ENCODE data around the gene TTC28. TPM values are rescaled to one million over a fixed set of nuclear protein-coding genes. Genes with fewer than 3 reads are reported as not detected.

The TTC28 gene
- total RNA-seq, 1 donor from 2014 or later, result 46.2 TPM

DNA sequence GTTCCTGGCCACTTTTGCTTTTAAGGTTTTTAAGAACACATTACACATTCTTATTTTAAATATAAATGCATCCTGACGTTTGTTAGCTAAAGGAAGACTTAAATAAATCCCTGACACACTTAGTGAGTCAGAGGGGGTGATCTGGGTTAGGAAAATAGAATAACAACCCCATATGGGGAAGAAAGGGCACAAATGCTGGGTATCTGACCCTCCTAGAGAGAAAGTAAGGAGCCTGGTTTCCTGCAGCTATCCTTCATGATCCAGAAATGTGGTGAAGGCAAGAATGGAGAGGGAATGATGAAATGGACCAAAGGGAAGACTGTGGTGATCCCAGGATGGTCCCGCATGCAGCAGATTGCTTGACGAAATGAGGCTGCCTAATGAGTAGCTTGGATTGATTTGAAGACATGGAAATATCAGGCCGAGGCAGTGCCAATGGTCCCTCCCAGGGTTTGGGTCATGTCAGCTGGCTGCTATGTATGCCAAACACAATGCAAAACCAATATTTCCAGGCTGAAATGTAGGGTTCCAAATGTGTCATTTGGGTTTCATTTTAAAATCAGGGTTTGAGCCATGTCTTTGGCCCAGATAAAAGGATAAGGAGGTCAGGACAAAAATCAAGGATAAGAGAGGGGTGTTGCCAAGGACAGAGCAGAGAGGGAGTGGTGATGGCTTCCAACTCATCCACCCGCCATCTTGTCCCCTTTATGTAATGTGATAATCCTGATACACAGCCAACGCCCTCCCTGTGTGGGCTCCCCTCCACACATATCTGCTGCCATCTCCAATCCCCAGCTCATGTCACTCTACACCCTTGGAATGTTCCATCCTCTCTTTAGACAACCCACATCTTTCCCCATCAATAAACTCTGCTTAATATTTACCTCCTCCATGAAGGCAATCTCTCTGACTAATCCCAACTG lies 625.5 kb downstream of the TTC28 start:
- H3K4me3 Mint-ChIP-seq, result no peak overlapping the region
- peaks cover 2% of the 10 kb centered on the region for H3K27me3 Mint-ChIP-seq (ENCODE audit: insufficient read depth, low read depth)
- no peaks in the 10 kb centered on the region for H3K27me3 ChIP-seq
- no peaks in the 10 kb centered on the region for H3K9me3 ChIP-seq (ENCODE audit: low read depth)
- peaks cover 7% of the 10 kb centered on the region for H3F3A ChIP-seq (ENCODE audit: low read depth)
- H3K9me3 Mint-ChIP-seq, result peaks cover 4% of the 10 kb centered on the region
- H4K20me1 ChIP-seq (ENCODE audit: low read depth), result no peaks in the 10 kb centered on the region
- DNase-seq (ENCODE audit: low spot score), result no peak
- peak overlapping the region; percentile 12 for H3K27ac Mint-ChIP-seq
- H3K9ac ChIP-seq, result no peak overlapping the region
- no peaks in the 10 kb centered on the region for H3K79me2 ChIP-seq (ENCODE audit: low read depth)
- TF ChIP-seq EZH2 (IDR thresholded peaks at IDR 0.05) (no peak), EZH2phosphoT487 (IDR thresholded peaks at IDR 0.05) (no peak)
- TF ChIP-seq, protein P1, sequence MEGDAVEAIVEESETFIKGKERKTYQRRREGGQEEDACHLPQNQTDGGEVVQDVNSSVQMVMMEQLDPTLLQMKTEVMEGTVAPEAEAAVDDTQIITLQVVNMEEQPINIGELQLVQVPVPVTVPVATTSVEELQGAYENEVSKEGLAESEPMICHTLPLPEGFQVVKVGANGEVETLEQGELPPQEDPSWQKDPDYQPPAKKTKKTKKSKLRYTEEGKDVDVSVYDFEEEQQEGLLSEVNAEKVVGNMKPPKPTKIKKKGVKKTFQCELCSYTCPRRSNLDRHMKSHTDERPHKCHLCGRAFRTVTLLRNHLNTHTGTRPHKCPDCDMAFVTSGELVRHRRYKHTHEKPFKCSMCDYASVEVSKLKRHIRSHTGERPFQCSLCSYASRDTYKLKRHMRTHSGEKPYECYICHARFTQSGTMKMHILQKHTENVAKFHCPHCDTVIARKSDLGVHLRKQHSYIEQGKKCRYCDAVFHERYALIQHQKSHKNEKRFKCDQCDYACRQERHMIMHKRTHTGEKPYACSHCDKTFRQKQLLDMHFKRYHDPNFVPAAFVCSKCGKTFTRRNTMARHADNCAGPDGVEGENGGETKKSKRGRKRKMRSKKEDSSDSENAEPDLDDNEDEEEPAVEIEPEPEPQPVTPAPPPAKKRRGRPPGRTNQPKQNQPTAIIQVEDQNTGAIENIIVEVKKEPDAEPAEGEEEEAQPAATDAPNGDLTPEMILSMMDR (IDR thresholded peaks at IDR 0.05), result no peak
- no peak overlapping the region for H3K4me2 ChIP-seq
- peaks cover 23% of the 10 kb centered on the region for H3K4me1 ChIP-seq
- no peak overlapping the region for H2AFZ ChIP-seq (replicated peaks)
- no peak overlapping the region for H3K27ac ChIP-seq
- H3K36me3 ChIP-seq, result no peaks in the 10 kb centered on the region
- H3K4me1 Mint-ChIP-seq, result peaks cover 55% of the 10 kb centered on the region
- H3K36me3 Mint-ChIP-seq, result peaks cover 7% of the 10 kb centered on the region
- no peak overlapping the region for H3K4me3 ChIP-seq

DNA sequence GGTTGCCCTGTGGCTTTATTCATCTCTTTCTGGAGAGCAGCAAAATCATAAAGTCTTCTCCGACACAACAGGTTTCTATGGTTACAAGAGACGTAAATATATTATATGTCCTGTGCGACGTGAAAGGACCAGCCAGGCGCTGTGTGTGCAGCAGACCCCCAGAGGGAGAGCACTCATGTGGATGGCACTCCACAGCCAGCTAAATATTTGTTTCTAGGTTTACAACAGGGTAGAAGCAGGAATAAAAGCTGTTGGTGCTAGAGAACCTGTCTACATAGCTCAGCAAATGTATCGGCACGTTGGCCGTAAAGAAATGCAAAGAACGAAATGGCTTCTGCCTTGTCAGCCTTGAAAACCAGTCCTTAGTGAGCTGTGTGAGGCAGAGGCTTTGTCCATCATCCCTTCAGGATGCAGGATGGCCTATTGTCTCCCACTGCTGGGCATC lies 626.8 kb downstream of the TTC28 start:
- no peak overlapping the region for H3K4me3 ChIP-seq
- TF ChIP-seq EZH2 (IDR thresholded peaks at IDR 0.05) (no peak), EZH2phosphoT487 (IDR thresholded peaks at IDR 0.05) (no peak)
- TF ChIP-seq, protein P1 (IDR thresholded peaks at IDR 0.05), result no peak
- H3K36me3 Mint-ChIP-seq, result peaks cover 7% of the 10 kb centered on the region
- H4K20me1 ChIP-seq (ENCODE audit: low read depth), result no peaks in the 10 kb centered on the region
- H2AFZ ChIP-seq (replicated peaks), result no peak overlapping the region
- peak overlapping the region; percentile 33 for H3K4me2 ChIP-seq
- no peaks in the 10 kb centered on the region for H3K27me3 ChIP-seq
- H3K9ac ChIP-seq, result no peak overlapping the region
- H3K27me3 Mint-ChIP-seq (ENCODE audit: insufficient read depth, low read depth), result peaks cover 2% of the 10 kb centered on the region
- H3K4me1 Mint-ChIP-seq, result peaks cover 68% of the 10 kb centered on the region
- H3F3A ChIP-seq (ENCODE audit: low read depth), result peaks cover 7% of the 10 kb centered on the region
- DNase-seq (ENCODE audit: low spot score), result peak; percentile 48
- H3K79me2 ChIP-seq (ENCODE audit: low read depth), result no peaks in the 10 kb centered on the region
- peak overlapping the region; percentile 96 for H3K27ac Mint-ChIP-seq
- peaks cover 4% of the 10 kb centered on the region for H3K9me3 Mint-ChIP-seq
- no peaks in the 10 kb centered on the region for H3K36me3 ChIP-seq
- H3K27ac ChIP-seq, result peak overlapping the region; percentile 39
- H3K9me3 ChIP-seq (ENCODE audit: low read depth), result no peaks in the 10 kb centered on the region
- peak overlapping the region; percentile 75 for H3K4me3 Mint-ChIP-seq
- H3K4me1 ChIP-seq, result peaks cover 23% of the 10 kb centered on the region

DNA sequence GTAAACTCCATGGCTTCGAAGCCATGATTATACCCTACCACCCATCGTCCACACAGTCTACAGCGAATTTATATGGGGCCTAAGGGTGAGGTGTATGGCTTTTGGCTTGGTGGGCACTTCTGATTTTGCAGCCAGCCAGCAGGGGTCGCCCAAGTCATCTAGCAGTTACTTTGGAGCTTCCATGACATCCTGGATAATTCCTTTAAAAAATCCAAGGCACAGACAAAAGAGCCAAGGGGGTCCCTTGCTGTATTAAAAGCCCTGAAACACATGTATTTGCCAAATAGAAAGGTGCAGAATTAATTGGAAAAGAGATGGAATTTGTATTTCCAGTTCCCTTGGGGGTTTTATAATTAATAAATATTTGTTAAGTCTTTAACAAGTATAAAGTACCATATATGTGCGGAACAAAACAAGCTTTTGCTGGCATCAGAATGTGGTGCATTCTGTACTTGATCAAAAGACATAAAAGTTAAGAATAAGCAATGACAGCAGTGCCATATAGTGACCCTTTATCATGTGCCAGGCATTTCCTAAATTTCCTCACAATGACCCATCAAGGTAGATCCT lies 627.8 kb downstream of the TTC28 start:
- Mint-ChIP-seq H3K4me3 (peak overlapping the region; percentile 42), H3K9me3 (peaks cover 4% of the 10 kb centered on the region), H3K4me1 (peaks cover 74% of the 10 kb centered on the region), H3K27me3 (ENCODE audit: insufficient read depth, low read depth) (peaks cover 2% of the 10 kb centered on the region), H3K36me3 (peaks cover 7% of the 10 kb centered on the region), H3K27ac (peak overlapping the region; percentile 96)
- Histone ChIP-seq H3K4me2 (peak overlapping the region; percentile 33), H3K9me3 (ENCODE audit: low read depth) (no peaks in the 10 kb centered on the region), H2AFZ (replicated peaks) (no peak overlapping the region), H3K36me3 (no peaks in the 10 kb centered on the region), H3K27me3 (no peaks in the 10 kb centered on the region), H3F3A (ENCODE audit: low read depth) (peaks cover 7% of the 10 kb centered on the region), H3K9ac (no peak overlapping the region), H3K4me1 (peaks cover 23% of the 10 kb centered on the region), H3K79me2 (ENCODE audit: low read depth) (no peaks in the 10 kb centered on the region), H3K4me3 (no peak overlapping the region), H4K20me1 (ENCODE audit: low read depth) (no peaks in the 10 kb centered on the region), H3K27ac (no peak overlapping the region)
- TF ChIP-seq EZH2 (IDR thresholded peaks at IDR 0.05), result no peak
- TF ChIP-seq, protein P1 (IDR thresholded peaks at IDR 0.05), result peak; percentile 98
- DNase-seq (ENCODE audit: low spot score), result peak; percentile 86
